Neural cell (in vitro differentiated cells): ENCODE measurements around the gene CNTFR. TPM values are rescaled to one million over a fixed set of nuclear protein-coding genes. Genes with fewer than 3 reads are reported as not detected.

Experiments
- H2AFZ ChIP-seq: fragments of 200-600, 300-800 bp; sonication (generic), shearing (Covaris generic); 2 replicates; pipeline ENCODE4 v1.6.0; 2014; ENCODE audit warnings: low read depth, mild to moderate bottlenecking, antibody characterized with exemption, low read length, moderate library complexity
- H3F3A ChIP-seq: fragments of 200-600 bp; shearing (Covaris generic); 2 replicates; pipeline ENCODE4 v1.6.1; 2016; ENCODE audit warnings: mild to moderate bottlenecking, moderate library complexity, mixed read lengths, antibody characterized with exemption, low read length; ENCODE audit not compliant: insufficient read depth, poor library complexity, severe bottlenecking
- H3K27ac ChIP-seq: fragments of 200-600, 300-800 bp; sonication (generic), shearing (Covaris generic); 2 replicates; pipeline ENCODE4 v1.5.1; 2014; ENCODE audit warnings: mild to moderate bottlenecking, low read length, moderate library complexity
- H3K27me3 ChIP-seq: fragments of 300-800, 200-600 bp; sonication (generic), shearing (Covaris generic); 2 replicates; pipeline ENCODE4 v1.6.0; 2014; ENCODE audit warnings: mild to moderate bottlenecking, low read depth, low read length, moderate library complexity; ENCODE audit not compliant: insufficient read depth
- H3K36me3 ChIP-seq: fragments of 300-800, 200-600 bp; sonication (generic), shearing (Covaris generic); 2 replicates; pipeline ENCODE4 v1.5.1; 2014; ENCODE audit warnings: mild to moderate bottlenecking, antibody characterized with exemption, low read length, moderate library complexity; ENCODE audit not compliant: insufficient read depth
- H3K4me2 ChIP-seq: fragments of 300-800, 200-600 bp; sonication (generic), shearing (Covaris generic); 2 replicates; pipeline ENCODE4 v1.6.0; 2014; ENCODE audit warnings: mild to moderate bottlenecking, low read length
- H3K4me3 ChIP-seq: fragments of 300-800, 200-600 bp; sonication (generic), shearing (Covaris generic); 2 replicates; pipeline ENCODE4 v1.5.1; 2014; ENCODE audit warnings: mild to moderate bottlenecking, low read length, moderate library complexity
- H3K79me2 ChIP-seq: fragments of 200-600 bp; shearing (Covaris generic); replicated peaks from 2 replicates; pipeline ENCODE4 v1.6.0; 2014; ENCODE audit warnings: mild to moderate bottlenecking, low read length, moderate library complexity; ENCODE audit not compliant: insufficient read depth
- H3K9ac ChIP-seq: fragments of 300-800, 200-600 bp; sonication (generic), shearing (Covaris generic); 2 replicates; pipeline ENCODE4 v1.6.1; 2016; ENCODE audit warnings: mild to moderate bottlenecking, low read length, mixed read lengths
- H3K9me2 ChIP-seq: fragments of 200-600 bp; shearing (Covaris generic); 2 replicates; pipeline ENCODE4 v1.6.1; 2016; ENCODE audit warnings: mild to moderate bottlenecking, low read length, mixed read lengths; ENCODE audit not compliant: insufficient read depth
- H3K9me3 ChIP-seq: fragments of 200-600, 300-800 bp; sonication (generic), shearing (Covaris generic); 2 replicates; pipeline ENCODE4 v1.6.1; 2016; ENCODE audit warnings: mild to moderate bottlenecking, mixed run types, low read length, moderate library complexity, mixed read lengths
- H4K20me1 ChIP-seq: fragments of 200-600 bp; shearing (Covaris generic); 2 replicates; pipeline ENCODE4 v1.6.1; 2016; ENCODE audit warnings: mild to moderate bottlenecking, mixed run types; ENCODE audit not compliant: insufficient read depth
- EP300 ChIP-seq: fragments of 450-650 bp; conservative IDR thresholded peaks from 2 replicates; pipeline ENCODE4 v1.6.1; 2014; ENCODE audit warnings: antibody characterized with exemption, mild to moderate bottlenecking, moderate library complexity; ENCODE audit not compliant: poor library complexity, severe bottlenecking
- EZH2 ChIP-seq: fragments of 200-600, 300-800 bp; shearing (Covaris generic), sonication (generic); IDR thresholded peaks from 2 replicates; pipeline ENCODE4 v1.6.1; 2014; ENCODE audit warnings: antibody characterized with exemption, low read length, borderline replicate concordance, mild to moderate bottlenecking; ENCODE audit not compliant: insufficient read depth, poor library complexity, severe bottlenecking
- MXI1 ChIP-seq: fragments of 450-650 bp; conservative IDR thresholded peaks from 2 replicates; pipeline ENCODE4 v1.6.1; 2014; ENCODE audit warnings: antibody characterized with exemption, mild to moderate bottlenecking; ENCODE audit not compliant: poor library complexity, severe bottlenecking
- POLR2AphosphoS5 ChIP-seq: IDR thresholded peaks from 2 replicates; pipeline ENCODE4 v1.6.1; 2012
- RAD21 ChIP-seq: fragments of 450-650 bp; conservative IDR thresholded peaks from 2 replicates; pipeline ENCODE4 v1.6.1; 2014; ENCODE audit warnings: antibody characterized with exemption, mild to moderate bottlenecking, moderate library complexity
- REST ChIP-seq: IDR thresholded peaks from 2 replicates; pipeline ENCODE4 v1.6.1; 2012; ENCODE audit warnings: borderline replicate concordance
- SMC3 ChIP-seq: fragments of 450-650 bp; conservative IDR thresholded peaks from 2 replicates; pipeline ENCODE4 v1.6.1; 2014; ENCODE audit warnings: antibody characterized with exemption, mild to moderate bottlenecking, moderate library complexity; ENCODE audit not compliant: poor library complexity
- TAF1 ChIP-seq: IDR thresholded peaks from 2 replicates; pipeline ENCODE4 v1.6.1; 2012; ENCODE audit warnings: low read depth
- polyA plus RNA-seq: library from polyadenylated mRNA; depleted of rRNA; stranded (reverse); fragments of >200 nt; gene quantifications from 2 replicates; pipeline ENCODE4 v1.2.3, GENCODE V29; 2014
- TF ChIP-seq, protein P1 (sequence below): fragments of 450-650 bp; IDR thresholded peaks from 2 replicates; pipeline ENCODE4 v1.5.1; 2014; ENCODE audit warnings: antibody characterized with exemption, mild to moderate bottlenecking, moderate library complexity; ENCODE audit not compliant: poor library complexity, severe bottlenecking

Gene CNTFR
- polyA plus RNA-seq, 1 donor from 2014 or later = 19.0 TPM

GRCh38 chr9:34520505-34521385, 68.8 kb downstream of the CNTFR start:
- no peak overlapping the region for H3K27ac ChIP-seq
- peaks cover 3% of the 10 kb centered on the region for H3K79me2 ChIP-seq
- no peaks in the 10 kb centered on the region for H3K9me2 ChIP-seq
- H3K4me3 ChIP-seq = peak overlapping the region; percentile 87
- H3F3A ChIP-seq = no peaks in the 10 kb centered on the region
- H3K9ac ChIP-seq = no peak overlapping the region
- no peaks in the 10 kb centered on the region for H3K27me3 ChIP-seq
- no peak overlapping the region for H3K4me2 ChIP-seq
- H2AFZ ChIP-seq = no peak overlapping the region
- H3K36me3 ChIP-seq = no peaks in the 10 kb centered on the region
- no peaks in the 10 kb centered on the region for H4K20me1 ChIP-seq
- H3K9me3 ChIP-seq = no peaks in the 10 kb centered on the region
- TF ChIP-seq SMC3 = no peak
- no peak for TF ChIP-seq POLR2AphosphoS5
- TF ChIP-seq MXI1 = no peak
- TF ChIP-seq, protein P1, sequence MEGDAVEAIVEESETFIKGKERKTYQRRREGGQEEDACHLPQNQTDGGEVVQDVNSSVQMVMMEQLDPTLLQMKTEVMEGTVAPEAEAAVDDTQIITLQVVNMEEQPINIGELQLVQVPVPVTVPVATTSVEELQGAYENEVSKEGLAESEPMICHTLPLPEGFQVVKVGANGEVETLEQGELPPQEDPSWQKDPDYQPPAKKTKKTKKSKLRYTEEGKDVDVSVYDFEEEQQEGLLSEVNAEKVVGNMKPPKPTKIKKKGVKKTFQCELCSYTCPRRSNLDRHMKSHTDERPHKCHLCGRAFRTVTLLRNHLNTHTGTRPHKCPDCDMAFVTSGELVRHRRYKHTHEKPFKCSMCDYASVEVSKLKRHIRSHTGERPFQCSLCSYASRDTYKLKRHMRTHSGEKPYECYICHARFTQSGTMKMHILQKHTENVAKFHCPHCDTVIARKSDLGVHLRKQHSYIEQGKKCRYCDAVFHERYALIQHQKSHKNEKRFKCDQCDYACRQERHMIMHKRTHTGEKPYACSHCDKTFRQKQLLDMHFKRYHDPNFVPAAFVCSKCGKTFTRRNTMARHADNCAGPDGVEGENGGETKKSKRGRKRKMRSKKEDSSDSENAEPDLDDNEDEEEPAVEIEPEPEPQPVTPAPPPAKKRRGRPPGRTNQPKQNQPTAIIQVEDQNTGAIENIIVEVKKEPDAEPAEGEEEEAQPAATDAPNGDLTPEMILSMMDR = no peak
- no peak for TF ChIP-seq TAF1
- TF ChIP-seq EP300 = no peak
- TF ChIP-seq EZH2 = no peak
- no peak for TF ChIP-seq REST
- no peak for TF ChIP-seq RAD21

GRCh38 chr9:34520096-34520495, 69.4 kb downstream of the CNTFR start:
- H3F3A ChIP-seq = no peaks in the 10 kb centered on the region
- H3K9ac ChIP-seq = no peak overlapping the region
- H3K36me3 ChIP-seq = no peaks in the 10 kb centered on the region
- no peaks in the 10 kb centered on the region for H3K9me2 ChIP-seq
- H2AFZ ChIP-seq = no peak overlapping the region
- H3K27me3 ChIP-seq = no peaks in the 10 kb centered on the region
- TF ChIP-seq RAD21 (no peak), EP300 (no peak), REST (no peak), SMC3 (no peak), TAF1 (no peak), EZH2 (no peak), MXI1 (no peak), POLR2AphosphoS5 (no peak)
- TF ChIP-seq, protein P1 = no peak
- no peak overlapping the region for H3K27ac ChIP-seq
- no peaks in the 10 kb centered on the region for H4K20me1 ChIP-seq
- H3K9me3 ChIP-seq = no peaks in the 10 kb centered on the region
- no peak overlapping the region for H3K4me3 ChIP-seq
- no peak overlapping the region for H3K4me2 ChIP-seq
- H3K79me2 ChIP-seq = peaks cover 3% of the 10 kb centered on the region
